GM18502 (cell line): Measurements from ENCODE around the gene PRADC1.

Source experiments
- ATAC-seq: cut with Tn5 transposase; IDR thresholded peaks from one replicate; pipeline ENCODE4 v1.9.1; 2021; ENCODE audit warnings: mild to moderate bottlenecking; ENCODE audit not compliant: unreplicated experiment, poor library complexity

PRADC1 gene

DNA sequence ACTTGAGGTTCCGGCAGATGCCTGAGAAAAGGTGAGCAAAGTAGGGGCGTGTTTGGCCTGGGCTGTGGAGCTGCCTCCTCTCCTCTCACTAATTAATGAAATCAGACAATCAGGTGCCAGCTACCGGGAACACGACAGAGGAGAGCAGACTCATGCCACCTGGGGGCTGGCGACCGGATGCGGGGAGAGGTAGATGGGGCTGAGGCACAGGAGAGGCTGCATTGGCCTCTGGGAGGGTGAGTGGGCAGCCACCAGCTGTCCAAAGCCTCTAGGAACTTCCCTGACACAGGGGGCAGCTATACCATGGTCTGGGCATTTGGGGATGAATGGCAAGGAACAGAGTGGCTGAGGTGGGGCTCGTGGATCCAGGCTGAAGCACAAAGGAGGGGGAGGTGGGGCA is 26.2 kb upstream of the PRADC1 start:
- no peak for ATAC-seq

GRCh38 chr2:73258913-73259215 is 25.8 kb upstream of the PRADC1 start:
- ATAC-seq = no peak

DNA sequence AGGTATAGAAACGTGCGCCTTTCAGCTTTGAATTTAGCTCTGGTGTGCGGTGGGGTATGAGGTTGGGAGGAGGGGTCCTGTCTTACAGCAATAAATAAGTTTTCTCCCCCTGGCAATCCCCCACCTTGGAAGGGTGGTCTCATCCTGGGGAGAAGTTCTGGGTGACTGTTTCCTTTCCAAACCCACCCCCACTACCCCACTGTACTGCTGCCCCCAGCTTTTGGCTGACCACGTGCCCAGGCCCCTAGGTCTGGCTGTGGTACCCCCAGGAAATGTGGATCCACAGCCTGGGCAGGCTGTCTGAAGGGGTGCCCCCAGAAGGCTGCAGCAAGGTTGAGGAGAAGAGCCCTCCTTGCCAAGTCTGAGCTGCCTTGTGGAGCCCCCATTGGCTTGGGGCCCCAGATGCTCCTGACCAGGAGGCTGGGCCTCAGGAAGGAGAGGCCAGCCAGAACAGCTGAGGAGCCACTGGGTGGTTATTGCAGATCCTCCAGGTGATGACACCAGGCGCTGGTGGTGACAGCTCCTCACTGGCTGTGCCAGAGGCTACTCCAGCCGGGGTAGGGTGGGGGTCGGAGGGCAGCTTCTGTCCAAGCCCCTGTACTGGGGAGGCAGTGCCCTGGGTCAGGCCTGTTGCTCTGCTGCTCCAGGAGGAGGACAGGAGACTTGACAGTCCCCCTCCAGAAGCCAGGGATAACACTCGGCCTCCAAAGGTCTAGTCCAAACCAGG is 25.3 kb upstream of the PRADC1 start:
- ATAC-seq = no peak

DNA sequence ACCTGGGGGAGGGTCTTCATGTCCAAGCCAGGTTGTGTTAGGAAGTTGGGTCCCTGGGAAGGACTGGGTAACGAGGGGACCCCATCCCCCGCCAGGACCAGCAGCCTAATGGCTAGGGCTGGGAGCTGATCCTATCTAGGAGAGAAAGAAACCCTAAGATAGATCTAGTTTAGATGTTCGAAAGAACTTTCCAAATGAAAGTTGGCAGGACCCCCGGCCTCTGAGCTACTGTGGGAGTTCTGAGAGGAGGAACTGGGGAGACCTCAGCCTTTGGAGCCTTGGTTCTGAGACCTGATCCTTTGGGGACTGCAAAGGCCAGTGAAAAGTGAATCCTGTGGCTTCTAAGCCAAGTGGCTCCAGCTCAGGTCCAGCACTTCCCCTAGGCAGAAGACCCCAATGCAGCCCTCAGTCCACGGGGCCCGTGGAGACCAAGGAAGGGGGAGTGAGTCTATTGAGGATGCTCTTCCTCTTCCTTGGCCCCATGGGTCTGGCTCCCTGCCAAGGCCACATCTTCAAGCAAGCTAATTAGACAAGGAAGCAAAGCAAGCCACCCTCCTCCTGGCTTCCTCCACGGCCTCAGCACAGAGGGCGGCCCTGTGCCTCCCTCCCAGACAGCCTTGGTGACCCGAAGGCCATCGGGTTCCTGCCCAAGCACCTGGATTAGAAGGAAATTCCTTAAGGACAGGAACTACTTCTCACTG is 24.5 kb upstream of the PRADC1 start:
- no peak for ATAC-seq

- ATAC-seq = no peak
Measured at GRCh38 chr2:73257021-73257420, 24.0 kb upstream of the PRADC1 start.

GRCh38 chr2:73256618-73256922 is 23.5 kb upstream of the PRADC1 start:
- no peak for ATAC-seq

DNA sequence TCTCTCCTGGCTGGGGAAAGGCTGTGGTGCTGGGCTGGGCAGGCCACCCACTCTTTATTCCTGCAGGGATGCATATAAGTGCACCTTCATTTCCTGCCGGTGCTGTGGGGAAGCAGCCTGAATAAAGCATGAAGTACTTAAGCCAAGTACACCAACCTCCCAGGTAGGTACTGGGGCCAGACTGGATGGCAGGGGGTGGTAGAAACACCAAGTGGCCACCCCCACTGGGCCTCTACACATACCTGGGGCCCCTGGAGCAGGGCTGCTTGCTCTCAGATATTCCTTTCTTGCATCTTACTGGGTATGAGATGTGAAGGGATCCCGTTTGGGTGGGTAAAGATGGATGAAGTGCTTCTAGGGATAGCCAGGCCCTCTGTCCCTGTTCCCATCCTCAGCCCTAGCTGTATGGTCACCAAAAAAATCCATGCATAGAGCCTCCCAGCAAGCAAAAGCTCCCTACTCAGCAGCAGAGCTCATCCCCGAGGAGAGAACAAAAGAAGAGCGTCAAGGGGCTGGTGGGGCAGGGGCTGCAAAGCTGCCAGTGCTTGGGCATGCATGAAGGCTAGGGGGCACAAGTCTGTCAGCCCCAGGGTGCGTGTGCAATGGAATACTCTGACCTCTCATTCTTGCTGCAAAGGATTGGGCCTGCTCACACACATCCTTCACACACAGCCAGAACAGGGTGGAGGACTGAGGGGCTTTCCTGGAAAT is 23.0 kb upstream of the PRADC1 start:
- ATAC-seq = no peak

GRCh38 chr2:73255007-73255644 is 22.1 kb upstream of the PRADC1 start:
- ATAC-seq = no peak

GRCh38 chr2:73254343-73255006 is 21.4 kb upstream of the PRADC1 start:
- no peak for ATAC-seq

- no peak for ATAC-seq
Measured at GRCh38 chr2:73253901-73254300, 20.9 kb upstream of the PRADC1 start.

GRCh38 chr2:73253400-73253799 is 20.4 kb upstream of the PRADC1 start:
- no peak for ATAC-seq

DNA sequence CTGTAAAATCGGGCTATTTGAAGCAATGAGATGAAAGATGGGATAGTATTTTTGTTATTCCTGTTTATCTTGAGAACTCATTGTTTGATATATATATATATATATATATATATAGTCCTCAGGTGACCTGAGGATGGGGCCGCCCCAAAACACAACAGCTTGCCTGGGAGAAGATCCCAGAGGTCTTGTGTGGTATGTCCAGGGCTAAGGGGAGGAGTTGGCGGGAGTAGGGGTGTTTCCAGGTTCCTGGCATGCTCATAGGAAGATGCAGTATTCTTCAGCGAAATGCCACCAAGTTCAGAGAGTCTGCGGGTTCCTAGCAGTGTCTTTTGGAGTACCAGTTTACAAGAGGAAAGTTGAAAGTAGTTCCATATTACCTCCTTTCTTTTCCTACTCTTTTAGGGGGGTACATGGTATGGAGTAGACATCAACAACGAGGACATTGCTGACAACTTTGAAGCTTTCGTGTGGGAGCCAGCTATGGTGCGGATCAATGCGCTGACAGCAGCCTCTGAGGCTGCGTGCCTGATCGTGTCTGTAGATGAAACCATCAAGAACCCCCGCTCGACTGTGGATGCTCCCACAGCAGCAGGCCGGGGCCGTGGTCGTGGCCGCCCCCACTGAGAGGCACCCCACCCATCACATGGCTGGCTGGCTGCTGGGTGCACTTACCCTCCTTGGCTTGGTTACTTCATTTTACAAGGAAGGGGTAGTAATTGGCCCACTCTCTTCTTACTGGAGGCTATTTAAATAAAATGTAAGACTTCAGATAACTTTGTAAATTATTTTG is 19.4 kb upstream of the PRADC1 start:
- no peak for ATAC-seq

DNA sequence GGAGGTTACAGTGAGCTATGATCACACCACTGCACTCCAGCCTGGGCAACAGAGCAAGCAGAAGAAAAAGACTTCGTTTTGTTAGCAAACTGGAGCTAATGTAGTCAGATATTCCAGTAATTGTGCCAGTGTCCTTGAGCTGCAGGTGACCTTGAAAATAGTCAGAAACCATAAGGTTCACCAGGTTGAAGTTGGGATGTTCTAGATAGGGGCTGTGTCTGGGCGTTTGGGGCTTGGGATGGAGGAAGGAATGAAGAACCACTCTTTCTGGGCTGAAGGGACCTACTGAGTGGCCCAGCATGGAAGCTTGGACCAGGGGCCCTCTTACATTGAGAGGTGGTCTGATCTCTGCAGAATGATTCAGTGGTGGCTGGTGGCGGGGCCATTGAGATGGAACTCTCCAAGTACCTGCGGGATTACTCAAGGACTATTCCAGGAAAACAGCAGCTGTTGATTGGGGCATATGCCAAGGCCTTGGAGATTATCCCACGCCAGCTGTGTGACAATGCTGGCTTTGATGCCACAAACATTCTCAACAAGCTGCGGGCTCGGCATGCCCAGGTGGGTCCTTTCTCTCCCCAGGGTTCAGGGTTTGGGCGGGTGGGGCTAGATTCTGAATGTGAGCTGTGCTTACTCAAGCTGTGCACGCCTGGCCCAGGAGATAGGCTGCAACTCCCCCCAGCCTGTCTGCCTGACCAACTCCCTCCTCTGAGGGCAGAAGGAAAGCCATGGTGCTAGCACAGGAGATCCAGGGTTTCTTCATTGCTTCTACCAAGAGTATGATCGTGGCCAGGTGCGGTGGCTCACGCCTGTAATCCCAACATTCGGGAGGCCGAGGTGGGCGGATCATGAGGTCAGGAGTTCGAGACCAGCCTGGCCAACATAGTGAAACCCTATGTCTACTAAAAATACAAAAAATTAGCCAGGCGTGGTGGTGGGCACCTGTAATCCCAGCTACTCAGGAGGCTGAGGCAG is 18.1 kb upstream of the PRADC1 start:
- no peak for ATAC-seq

- no peak for ATAC-seq
Measured at GRCh38 chr2:73249636-73250035, 16.6 kb upstream of the PRADC1 start.

- ATAC-seq = no peak
Measured at GRCh38 chr2:73246850-73247249, 13.8 kb upstream of the PRADC1 start.

GRCh38 chr2:73244580-73244979 is 11.5 kb upstream of the PRADC1 start:
- no peak for ATAC-seq

GRCh38 chr2:73243884-73244570 is 11.0 kb upstream of the PRADC1 start:
- no peak for ATAC-seq

DNA sequence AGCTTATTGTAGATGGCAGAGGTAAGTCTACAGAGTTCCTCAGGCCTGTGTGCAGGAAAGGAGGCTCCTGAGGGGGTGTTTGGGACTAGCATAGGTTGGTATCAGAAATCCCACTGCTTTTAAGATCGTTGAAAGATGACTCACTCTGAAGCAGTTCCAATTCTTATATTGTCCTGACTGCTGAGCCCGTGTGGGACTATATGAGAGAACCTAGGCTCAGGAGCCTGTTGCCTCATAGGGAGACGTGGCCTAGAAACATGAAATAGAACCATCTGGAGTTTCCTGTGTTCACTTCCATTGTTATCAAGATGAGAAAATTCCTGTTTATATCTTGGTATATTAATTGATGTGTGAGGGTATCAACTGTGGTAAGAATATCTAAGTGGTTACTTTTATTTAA is 6.7 kb upstream of the PRADC1 start:
- ATAC-seq = no peak
